KG1 (cell line): ENCODE data around the gene XIAP.
"Not testable (repeated sequence)": the region's sequence is repeated elsewhere in the genome, so short reads cannot be mapped to it uniquely, and the experiment has no call there.

Experiments used
- DNase-seq: peaks from one replicate; lab custom pipeline; 2025; lab: John Stamatoyannopoulos, UW

The XIAP gene

GRCh38 chrX:123876177-123876576 lies 16.3 kb downstream of the XIAP start:
- no peak for DNase-seq

- no peak for DNase-seq
These were observed 17.0 kb downstream of the XIAP start for GRCh38 chrX:123876844-123877243.

- no peak for DNase-seq
These were observed 18.4 kb downstream of the XIAP start for GRCh38 chrX:123878252-123878721.

- DNase-seq, result no peak
These were observed 21.5 kb downstream of the XIAP start for GRCh38 chrX:123881330-123881729.

GRCh38 chrX:123882391-123882790 lies 22.5 kb downstream of the XIAP start:
- no peak for DNase-seq

- no peak for DNase-seq
These were observed 25.1 kb downstream of the XIAP start for GRCh38 chrX:123884809-123885408.

GRCh38 chrX:123899701-123900100 lies 39.8 kb downstream of the XIAP start:
- DNase-seq, result no peak

GRCh38 chrX:123903261-123903660 lies 43.4 kb downstream of the XIAP start:
- not testable (repeated sequence) for DNase-seq

- no peak for DNase-seq
These were observed 45.5 kb downstream of the XIAP start for GRCh38 chrX:123905332-123905731.

- DNase-seq, result no peak
These were observed 46.9 kb downstream of the XIAP start for GRCh38 chrX:123906557-123907316.

GRCh38 chrX:123909523-123909922 lies 49.7 kb downstream of the XIAP start:
- DNase-seq, result no peak

- no peak for DNase-seq
These were observed 57.2 kb downstream of the XIAP start for GRCh38 chrX:123917069-123917468.

GRCh38 chrX:123918106-123918721 lies 58.4 kb downstream of the XIAP start:
- DNase-seq, result no peak

- no peak for DNase-seq
These were observed 60.4 kb downstream of the XIAP start for GRCh38 chrX:123920105-123920785.

- no peak for DNase-seq
These were observed 63.4 kb downstream of the XIAP start for GRCh38 chrX:123923211-123923610.

GRCh38 chrX:123924186-123924585 lies 64.3 kb downstream of the XIAP start:
- DNase-seq, result no peak

- DNase-seq, result no peak
These were observed 68.0 kb downstream of the XIAP start for GRCh38 chrX:123927845-123928244.

GRCh38 chrX:123932055-123932454 lies 72.2 kb downstream of the XIAP start:
- DNase-seq, result not testable (repeated sequence)

GRCh38 chrX:123943074-123943473 lies 83.2 kb downstream of the XIAP start:
- DNase-seq, result no peak

GRCh38 chrX:123943488-123943887 lies 83.6 kb downstream of the XIAP start:
- DNase-seq, result no peak

- DNase-seq, result no peak
These were observed 90.0 kb downstream of the XIAP start for GRCh38 chrX:123949846-123950245.

GRCh38 chrX:123959281-123960063 lies 99.6 kb downstream of the XIAP start:
- DNase-seq, result peak; percentile 31
